HG02852 (cell line): ENCODE data around the gene CFAP99.
"Not testable (repeated sequence)": the region's sequence is repeated elsewhere in the genome, so short reads cannot be mapped to it uniquely, and the experiment has no call there.

Experiments
- ATAC-seq: cut with Tn5 transposase; IDR thresholded peaks from one replicate; pipeline ENCODE4 v1.9.1; 2021; ENCODE audit warnings: mild to moderate bottlenecking, moderate library complexity; ENCODE audit not compliant: unreplicated experiment

Gene CFAP99

GRCh38 chr4:2418650-2419571 is at the start of gene CFAP99:
TSS of gene CFAP99 (plus strand) at chr4:2418955.
- ATAC-seq, result peak; percentile 92

GRCh38 chr4:2370597-2371320 is 48.0 kb upstream of the CFAP99 start:
- no peak for ATAC-seq

- no peak for ATAC-seq
Measured at GRCh38 chr4:2371765-2372487, 46.8 kb upstream of the CFAP99 start.

GRCh38 chr4:2372488-2373030 is 46.2 kb upstream of the CFAP99 start:
- ATAC-seq, result no peak

- ATAC-seq, result no peak
Measured at GRCh38 chr4:2373532-2373931, 45.2 kb upstream of the CFAP99 start.

GRCh38 chr4:2375427-2375826 is 43.3 kb upstream of the CFAP99 start:
- no peak for ATAC-seq

GRCh38 chr4:2377241-2377640 is 41.5 kb upstream of the CFAP99 start:
- no peak for ATAC-seq

GRCh38 chr4:2378401-2378800 is 40.4 kb upstream of the CFAP99 start:
- no peak for ATAC-seq

GRCh38 chr4:2378898-2379297 is 39.9 kb upstream of the CFAP99 start:
- ATAC-seq, result no peak

GRCh38 chr4:2380589-2380988 is 38.2 kb upstream of the CFAP99 start:
- not testable (repeated sequence) for ATAC-seq

- ATAC-seq, result not testable (repeated sequence)
Measured at GRCh38 chr4:2382769-2383202, 36.0 kb upstream of the CFAP99 start.

- ATAC-seq, result not testable (repeated sequence)
Measured at GRCh38 chr4:2383220-2383631, 35.5 kb upstream of the CFAP99 start.

GRCh38 chr4:2383760-2384159 is 35.0 kb upstream of the CFAP99 start:
- ATAC-seq, result no peak

- ATAC-seq, result no peak
Measured at GRCh38 chr4:2384245-2384644, 34.5 kb upstream of the CFAP99 start.

- ATAC-seq, result no peak
Measured at GRCh38 chr4:2385516-2385915, 33.2 kb upstream of the CFAP99 start.

GRCh38 chr4:2386717-2387116 is 32.0 kb upstream of the CFAP99 start:
- ATAC-seq, result no peak

GRCh38 chr4:2387218-2387617 is 31.5 kb upstream of the CFAP99 start:
- no peak for ATAC-seq

- no peak for ATAC-seq
Measured at GRCh38 chr4:2387829-2388228, 30.9 kb upstream of the CFAP99 start.

- ATAC-seq, result no peak
Measured at GRCh38 chr4:2388429-2389182, 30.1 kb upstream of the CFAP99 start.

- no peak for ATAC-seq
Measured at GRCh38 chr4:2389691-2390090, 29.1 kb upstream of the CFAP99 start.
